GM19438 (cell line): ENCODE results near the gene VWF.

Source experiments
- ATAC-seq: cut with Tn5 transposase; IDR thresholded peaks from one replicate; pipeline ENCODE4 v1.9.1; 2021; ENCODE audit warnings: low read depth; ENCODE audit not compliant: unreplicated experiment

Gene VWF

GRCh38 chr12:5900533-5901205 is 223.8 kb downstream of the VWF start:
- ATAC-seq = no peak

GRCh38 chr12:5900076-5900475 is 224.4 kb downstream of the VWF start:
- ATAC-seq = no peak

- no peak for ATAC-seq
Measured at GRCh38 chr12:5899675-5900074, 224.8 kb downstream of the VWF start.

GRCh38 chr12:5898874-5899273 is 225.6 kb downstream of the VWF start:
- ATAC-seq = no peak
